Adrenal gland (tissue), 5 donors: ENCODE data around the gene ACTG1.

Experiments
- POLR2A ChIP-seq, 2 donors: fragments of 450-650 bp; IDR thresholded peaks; one replicate each; pipeline ENCODE4 v1.6.1; 2017; ENCODE audit warnings: antibody characterized with exemption in 2 of 2, mild to moderate bottlenecking in 2 of 2, moderate library complexity in 1 of 2
- TF ChIP-seq, protein P1 (sequence below), 6 experiments: fragments of 450-650 bp in 4 of 6; fragments of 200-600 bp in 2 of 6; sonication (generic) in 1 of 6; IDR thresholded peaks; 1 replicate in 5 of 6; 2 replicates in 1 of 6; pipeline versions ENCODE4 v1.5.1 to v1.8.0; 2016 to 2021; ENCODE audit warnings: antibody characterized with exemption in 6 of 6, mild to moderate bottlenecking in 2 of 6, moderate library complexity in 1 of 6
- donor health status: DM: no; HTN: no; CAD: no.

DNA sequence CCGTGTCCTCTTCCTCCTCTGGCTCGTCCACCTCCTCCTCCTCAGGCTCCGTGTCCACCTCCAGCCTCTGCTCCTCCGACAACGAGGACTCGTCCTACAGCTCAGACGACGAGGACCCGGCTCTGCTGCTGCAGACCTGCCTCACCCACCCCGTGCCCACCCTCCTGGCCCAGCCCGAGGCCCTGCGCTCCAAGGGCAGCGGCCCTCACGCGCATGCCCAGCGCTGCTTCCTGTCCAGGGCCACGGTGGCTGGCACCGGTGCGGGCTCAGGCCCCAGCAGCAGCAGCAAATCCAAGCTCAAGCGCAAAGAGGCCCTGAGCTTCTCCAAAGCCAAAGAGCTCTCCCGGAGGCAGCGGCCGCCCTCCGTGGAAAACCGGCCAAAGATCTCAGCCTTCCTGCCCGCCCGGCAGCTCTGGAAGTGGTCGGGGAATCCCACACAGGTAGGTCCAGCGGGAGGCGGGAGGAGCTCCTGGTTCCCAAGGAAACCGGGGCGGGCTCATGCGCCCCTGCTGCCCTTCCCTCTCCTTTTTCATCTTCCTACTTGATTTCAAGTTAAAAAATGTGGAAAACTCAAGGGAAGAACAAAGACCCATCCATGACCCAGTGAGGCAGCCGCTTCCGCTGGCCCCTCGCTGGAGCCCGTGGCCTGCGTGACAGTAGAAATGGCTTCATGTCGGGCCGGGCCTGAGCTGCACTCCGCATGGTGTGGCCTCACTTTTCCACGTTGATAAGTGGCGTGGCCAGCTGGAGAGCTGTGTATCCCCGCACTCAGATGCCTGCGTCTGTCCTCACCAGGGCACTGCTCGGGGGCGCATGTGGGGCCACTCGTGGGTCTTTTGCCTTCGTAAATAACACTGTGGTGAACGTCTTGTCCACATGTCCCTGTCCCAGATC, 50.7 kb downstream of the ACTG1 start:
- TF ChIP-seq, protein P1, sequence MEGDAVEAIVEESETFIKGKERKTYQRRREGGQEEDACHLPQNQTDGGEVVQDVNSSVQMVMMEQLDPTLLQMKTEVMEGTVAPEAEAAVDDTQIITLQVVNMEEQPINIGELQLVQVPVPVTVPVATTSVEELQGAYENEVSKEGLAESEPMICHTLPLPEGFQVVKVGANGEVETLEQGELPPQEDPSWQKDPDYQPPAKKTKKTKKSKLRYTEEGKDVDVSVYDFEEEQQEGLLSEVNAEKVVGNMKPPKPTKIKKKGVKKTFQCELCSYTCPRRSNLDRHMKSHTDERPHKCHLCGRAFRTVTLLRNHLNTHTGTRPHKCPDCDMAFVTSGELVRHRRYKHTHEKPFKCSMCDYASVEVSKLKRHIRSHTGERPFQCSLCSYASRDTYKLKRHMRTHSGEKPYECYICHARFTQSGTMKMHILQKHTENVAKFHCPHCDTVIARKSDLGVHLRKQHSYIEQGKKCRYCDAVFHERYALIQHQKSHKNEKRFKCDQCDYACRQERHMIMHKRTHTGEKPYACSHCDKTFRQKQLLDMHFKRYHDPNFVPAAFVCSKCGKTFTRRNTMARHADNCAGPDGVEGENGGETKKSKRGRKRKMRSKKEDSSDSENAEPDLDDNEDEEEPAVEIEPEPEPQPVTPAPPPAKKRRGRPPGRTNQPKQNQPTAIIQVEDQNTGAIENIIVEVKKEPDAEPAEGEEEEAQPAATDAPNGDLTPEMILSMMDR (IDR thresholded peaks at IDR 0.05) = no peak
- TF ChIP-seq POLR2A (IDR thresholded peaks at IDR 0.05) = no peak
